ENCODE measurements around the gene SOCS2. TPM values are rescaled to one million over a fixed set of nuclear protein-coding genes. Genes with fewer than 3 reads are reported as not detected.

Gene SOCS2
- total RNA-seq, 1 experiment from 2014 or later, result 15.2 TPM

GRCh38 chr12:93591137-93591868 lies 18.8 kb downstream of the SOCS2 start:
- H2AFZ ChIP-seq (ENCODE audit: low read depth, low read length, poor library complexity, severe bottlenecking), result peak overlapping the region; percentile 100
- peak overlapping the region; percentile 94 for H3K4me2 ChIP-seq (ENCODE audit: low read length)
- ATAC-seq (peak; percentile 90), DNase-seq (ENCODE audit: low read depth, low spot score) (peak; percentile 64)
- no TSS peak for BruUV-seq (replicated peaks)
- no peaks in the 10 kb centered on the region for H3K27me3 ChIP-seq (ENCODE audit: insufficient read depth, low read length)
- no peaks in the 10 kb centered on the region for H4K20me1 ChIP-seq (ENCODE audit: insufficient read depth)
- H3K9ac ChIP-seq (ENCODE audit: low read length), result peak overlapping the region; percentile 69
- H3K36me3 ChIP-seq (ENCODE audit: control insufficient read depth in 1 of 2, insufficient read depth in 2 of 2, low read length in 2 of 2), result no peaks in the 10 kb centered on the region
- ChIA-PET POLR2A (no interaction called here), RAD21 (ENCODE audit: low non-redundant PET in 1 of 2, low total read pairs in 2 of 2, uncharacterized antibody in 2 of 2, unreplicated experiment in 2 of 2) (no interaction called here), CTCF (interaction anchor here (0.9 to 1.5 kb wide), 2 partner anchors 22 to 933 kb away, joined by 3 to 4 read pairs; no protein-coding TSS in a partner anchor)
- H3K79me2 ChIP-seq (ENCODE audit: insufficient read depth, low read length), result no peaks in the 10 kb centered on the region
- H3K27ac ChIP-seq (ENCODE audit: low read depth, low read length), result peak overlapping the region; percentile 36
- peak overlapping the region; percentile 57 to 71 for H3K4me3 ChIP-seq (replicated peaks in 1 of 2; ENCODE audit: low read depth in 1 of 2, low read length in 2 of 2)
- H3K9me3 ChIP-seq (ENCODE audit: control insufficient read depth in 1 of 2, insufficient read depth in 1 of 2, low read depth in 1 of 2, low read length in 2 of 2), result no peaks in the 10 kb centered on the region
- no peaks in the 10 kb centered on the region for H3K9me2 ChIP-seq (ENCODE audit: insufficient read depth)
- intact Hi-C loops (cut with micrococcal nuclease), result no loop called here
- H3K4me1 ChIP-seq (ENCODE audit: control insufficient read depth in 1 of 2, insufficient read depth in 2 of 2, low read length in 2 of 2), result peaks cover 0 to 19% of the 10 kb centered on the region in 2 experiments; a peak in 2 of 4 replicates
- TF ChIP-seq CBX3 (IDR thresholded peaks at IDR 0.05; ENCODE audit: low read depth) (peak; percentile 36; the same call in 1 of the 2 replicates), REST (IDR thresholded peaks at IDR 0.05; ENCODE audit: low read depth) (no peak), TCF7L2 (IDR thresholded peaks at IDR 0.05; ENCODE audit: borderline replicate concordance, extremely low read depth, insufficient read depth, insufficient read length) (no peak), ZNF274 (IDR thresholded peaks at IDR 0.05; ENCODE audit: low read depth, low read length) (no peak), CTCF (IDR thresholded peaks at IDR 0.05 in 2 of 3, conservative IDR thresholded peaks at IDR 0.05 in 1 of 3; ENCODE audit: borderline replicate concordance in 1 of 3, insufficient read depth in 1 of 3, low read depth in 2 of 3, low read length in 2 of 3) (no peak), MAX (IDR thresholded peaks at IDR 0.05) (peak; percentile 49; the same call in 1 of the 2 replicates), RAD21 (IDR thresholded peaks at IDR 0.05; ENCODE audit: low read depth) (peak; percentile 5; the same call in 1 of the 2 replicates), SP1 (IDR thresholded peaks at IDR 0.05; ENCODE audit: low read depth) (no peak), EZH2 (IDR thresholded peaks at IDR 0.05) (no peak)

Measured in HCT116 (cell line).